HCT116 (cell line): ENCODE data around the gene FOS. TPM values are rescaled to one million over a fixed set of nuclear protein-coding genes. Genes with fewer than 3 reads are reported as not detected.

ENCODE experiments used
- ATAC-seq: fragments of 200-7000 bp; cut with Tn5 transposase; 2 replicates; pipeline ENCODE4 v1.9.1; 2020; ENCODE audit warnings: mild to moderate bottlenecking, moderate library complexity
- BruUV-seq: library from RNA; stranded (reverse); fragments of 400-500 nt; replicated peaks from 2 replicates; lab custom pipeline; 2021; lab: Mats Ljungman, UMichigan
- CTCF ChIA-PET: fragments of 300-600 bp; sonication (Branson Sonifier 250); formaldehyde crosslinking; loops from one replicate; lab custom pipeline; 2021; ENCODE audit warnings: antibody characterized with exemption; lab: Charles Lee
- POLR2A ChIA-PET: fragments of 300-600, 350-600 bp; sonication (Branson Sonifier 250); formaldehyde crosslinking; loops from one replicate; lab custom pipeline; 2021; ENCODE audit warnings: antibody characterized with exemption; lab: Charles Lee
- RAD21 ChIA-PET, 2 experiments: fragments of 300-600 bp; sonication (Branson Sonifier 250); formaldehyde crosslinking; loops; one replicate each; lab custom pipeline; 2023; ENCODE audit warnings: low total read pairs in 2 of 2; ENCODE audit not compliant: uncharacterized antibody in 2 of 2, unreplicated experiment in 2 of 2, low non-redundant PET in 1 of 2; lab: Charles Lee
- DNase-seq: peaks from one replicate; pipeline ENCODE4 v3.0.0-alpha.2; 2010; ENCODE audit warnings: low read depth, low spot score
- H2AFZ ChIP-seq: fragments of 200-600 bp; shearing (Covaris generic), sonication (generic); 2 replicates; pipeline ENCODE4 v1.6.1; 2017; ENCODE audit warnings: low read depth, mixed run types, mixed read lengths, antibody characterized with exemption, low read length; ENCODE audit not compliant: poor library complexity, severe bottlenecking
- H3K27ac ChIP-seq: 2 replicates; pipeline ENCODE4 v1.5.1; 2012; ENCODE audit warnings: low read depth, low read length
- H3K27me3 ChIP-seq: fragments of 200-600 bp; sonication (generic); 2 replicates; pipeline ENCODE4 v1.6.1; 2016; ENCODE audit warnings: mixed run types, low read length, mixed read lengths; ENCODE audit not compliant: insufficient read depth
- H3K36me3 ChIP-seq, 2 experiments: fragments of 200-500 bp in 1 of 2; fragments of 200-600 bp in 1 of 2; sonication (Bioruptor generic) in 1 of 2; sonication (generic) in 1 of 2; 2 replicates each; pipeline versions ENCODE4 v1.5.1 to v1.6.1; 2014 to 2016; ENCODE audit warnings: low read length in 2 of 2, inconsistent platforms in 1 of 2, mixed read lengths in 1 of 2, mixed run types in 1 of 2; ENCODE audit not compliant: insufficient read depth in 2 of 2, control insufficient read depth in 1 of 2
- H3K4me1 ChIP-seq, 2 experiments: fragments of 200-600 bp in 1 of 2; sonication (generic) in 1 of 2; 2 replicates each; pipeline versions ENCODE4 v1.5.1 to v1.6.1; 2012 to 2017; ENCODE audit warnings: low read length in 2 of 2, inconsistent platforms in 1 of 2, mild to moderate bottlenecking in 1 of 2, mixed read lengths in 1 of 2, mixed run types in 1 of 2, moderate library complexity in 1 of 2; ENCODE audit not compliant: insufficient read depth in 2 of 2, control insufficient read depth in 1 of 2
- H3K4me2 ChIP-seq: fragments of 200-600 bp; sonication (generic); 2 replicates; pipeline ENCODE4 v1.6.1; 2017; ENCODE audit warnings: mixed run types, low read length, mixed read lengths
- H3K4me3 ChIP-seq, 2 experiments: fragments of 200-600 bp in 1 of 2; sonication (generic) in 1 of 2; replicated peaks in 1 of 2; 2 replicates each; pipeline ENCODE4 v1.5.1; 2011 to 2016; ENCODE audit warnings: low read length in 2 of 2, control low read depth in 1 of 2, low read depth in 1 of 2, mild to moderate bottlenecking in 1 of 2, mixed read lengths in 1 of 2, mixed run types in 1 of 2
- H3K79me2 ChIP-seq: fragments of 200-600 bp; sonication (generic); 2 replicates; pipeline ENCODE4 v1.6.1; 2017; ENCODE audit warnings: mild to moderate bottlenecking, mixed run types, low read length, moderate library complexity, mixed read lengths; ENCODE audit not compliant: insufficient read depth
- H3K9ac ChIP-seq: fragments of 200-600 bp; sonication (generic); 2 replicates; pipeline ENCODE4 v1.6.1; 2016; ENCODE audit warnings: low read length, mixed read lengths
- H3K9me2 ChIP-seq: fragments of 200-600 bp; sonication (generic), shearing (Covaris generic); 2 replicates; pipeline ENCODE4 v1.6.1; 2017; ENCODE audit warnings: mixed run types, mild to moderate bottlenecking, moderate library complexity; ENCODE audit not compliant: insufficient read depth
- H3K9me3 ChIP-seq, 2 experiments: fragments of 200-500 bp in 1 of 2; fragments of 200-600 bp in 1 of 2; sonication (Bioruptor generic) in 1 of 2; sonication (generic) in 1 of 2; 2 replicates each; pipeline ENCODE4 v1.6.1; 2014 to 2017; ENCODE audit warnings: low read length in 2 of 2, mixed read lengths in 2 of 2, inconsistent platforms in 1 of 2, low read depth in 1 of 2, mild to moderate bottlenecking in 1 of 2, mixed run types in 1 of 2, moderate library complexity in 1 of 2; ENCODE audit not compliant: control insufficient read depth in 1 of 2, insufficient read depth in 1 of 2
- H4K20me1 ChIP-seq: fragments of 200-600 bp; sonication (generic), shearing (Covaris generic); 2 replicates; pipeline ENCODE4 v1.6.1; 2017; ENCODE audit warnings: mixed run types, mild to moderate bottlenecking, moderate library complexity; ENCODE audit not compliant: insufficient read depth
- CBX3 ChIP-seq: IDR thresholded peaks from 2 replicates; pipeline ENCODE4 v1.6.1; 2012; ENCODE audit warnings: low read depth
- CEBPB ChIP-seq: IDR thresholded peaks from 2 replicates; pipeline ENCODE4 v1.6.1; 2012; ENCODE audit warnings: low read depth
- EGR1 ChIP-seq: IDR thresholded peaks from 2 replicates; pipeline ENCODE4 v1.6.1; 2012; ENCODE audit warnings: low read depth
- ELF1 ChIP-seq: IDR thresholded peaks from 2 replicates; pipeline ENCODE4 v1.6.1; 2012; ENCODE audit warnings: low read depth, borderline replicate concordance
- EZH2 ChIP-seq: fragments of 200-600 bp; sonication (generic); IDR thresholded peaks from 2 replicates; pipeline ENCODE4 v1.6.1; 2017; ENCODE audit warnings: antibody characterized with exemption, mixed run types
- EZH2phosphoT487 ChIP-seq: fragments of 200-600 bp; IDR thresholded peaks from 2 replicates; pipeline ENCODE4 v1.6.1; 2018; ENCODE audit warnings: antibody characterized with exemption, borderline replicate concordance
- FOSL1 ChIP-seq: IDR thresholded peaks from 2 replicates; pipeline ENCODE4 v1.6.1; 2012; ENCODE audit warnings: low read depth
- POLR2A ChIP-seq: IDR thresholded peaks from 2 replicates; pipeline ENCODE4 v1.7.0; 2011; ENCODE audit warnings: borderline replicate concordance; ENCODE audit not compliant: insufficient read depth, insufficient read length; ENCODE audit errors: extremely low read depth
- SIN3A ChIP-seq: IDR thresholded peaks from 2 replicates; pipeline ENCODE4 v1.6.1; 2012; ENCODE audit warnings: low read depth
- SP1 ChIP-seq: IDR thresholded peaks from 2 replicates; pipeline ENCODE4 v1.6.1; 2012; ENCODE audit warnings: low read depth
- SRF ChIP-seq: IDR thresholded peaks from 2 replicates; pipeline ENCODE4 v1.6.1; 2012; ENCODE audit warnings: low read depth
- TCF7L2 ChIP-seq: IDR thresholded peaks from 2 replicates; pipeline ENCODE4 v1.7.0; 2011; ENCODE audit warnings: borderline replicate concordance, inconsistent platforms; ENCODE audit not compliant: insufficient read depth, insufficient read length; ENCODE audit errors: extremely low read depth
- ZFX ChIP-seq: fragments of 450-650 bp; IDR thresholded peaks from 2 replicates; pipeline ENCODE4 v1.6.1; 2017
- ZNF274 ChIP-seq: fragments of 200-500 bp; sonication (Bioruptor generic); IDR thresholded peaks from 2 replicates; pipeline ENCODE4 v1.6.1; 2014; ENCODE audit warnings: mild to moderate bottlenecking, low read depth, low read length, inconsistent platforms
- intact Hi-C: fragments of 100-400 bp; cut with micrococcal nuclease; formaldehyde crosslinking; loops from 2 replicates; pipeline ENCODE4 v1.10.0; 2022
- total RNA-seq: library from RNA; stranded (reverse); gene quantifications from one replicate; pipeline ENCODE4 v1.2.1, GENCODE V29; 2021; ENCODE audit not compliant: unreplicated experiment
- TF ChIP-seq, protein P1 (sequence below): IDR thresholded peaks from 2 replicates; pipeline ENCODE4 v1.6.1; 2011; ENCODE audit warnings: mild to moderate bottlenecking, low read length, moderate library complexity; ENCODE audit not compliant: insufficient replicate concordance; ENCODE audit errors: extremely low read depth
- TF ChIP-seq, protein P2 (sequence below): IDR thresholded peaks from 2 replicates; pipeline ENCODE4 v1.6.1; 2012
- TF ChIP-seq, protein P3 (sequence below): IDR thresholded peaks from 2 replicates; pipeline ENCODE4 v1.6.1; 2012
- TF ChIP-seq, protein P4 (sequence below): IDR thresholded peaks from 2 replicates; pipeline ENCODE4 v1.6.1; 2012; ENCODE audit warnings: low read depth
- TF ChIP-seq, protein P5 (sequence below), 3 experiments: fragments of 200-600 bp in 1 of 3; sonication (generic) in 1 of 3; IDR thresholded peaks in 2 of 3; conservative IDR thresholded peaks in 1 of 3; 2 replicates each; pipeline ENCODE4 v1.5.1; 2012 to 2017; ENCODE audit warnings: low read depth in 2 of 3, low read length in 2 of 3, antibody characterized with exemption in 1 of 3, borderline replicate concordance in 1 of 3, control low read depth in 1 of 3, mild to moderate bottlenecking in 1 of 3, mixed read lengths in 1 of 3, mixed run types in 1 of 3, moderate library complexity in 1 of 3; ENCODE audit not compliant: insufficient read depth in 1 of 3

Gene FOS
- total RNA-seq, 1 experiment from 2014 or later = 50.4 TPM

DNA sequence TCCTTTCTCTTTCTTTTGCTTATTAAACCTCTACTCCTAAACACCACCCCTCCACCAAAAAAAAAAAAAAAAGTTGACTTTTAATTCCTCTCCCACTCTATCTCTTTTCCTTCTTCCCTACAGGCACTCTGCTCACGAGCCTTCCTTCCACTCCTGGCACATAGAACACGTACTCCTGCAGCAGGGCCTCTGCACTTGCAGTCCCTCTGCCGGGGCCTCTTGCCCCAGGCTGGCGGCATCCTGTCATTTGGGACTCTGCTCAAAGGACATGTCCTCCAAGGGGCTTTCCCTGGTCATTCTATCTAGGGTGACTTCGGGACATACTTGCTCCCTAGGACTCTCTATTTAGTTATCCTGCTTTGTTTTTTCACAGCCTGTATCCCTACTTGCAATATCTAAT is 7.7 kb downstream of the FOS start:
- intact Hi-C loops = no loop called here
- ChIA-PET POLR2A (no interaction called here), RAD21 (no interaction called here), CTCF (no interaction called here)
- H4K20me1 ChIP-seq = no peaks in the 10 kb centered on the region
- no peak for TF ChIP-seq TCF7L2
- no peak for TF ChIP-seq EZH2phosphoT487
- no peak for TF ChIP-seq ELF1
- TF ChIP-seq, protein P1, sequence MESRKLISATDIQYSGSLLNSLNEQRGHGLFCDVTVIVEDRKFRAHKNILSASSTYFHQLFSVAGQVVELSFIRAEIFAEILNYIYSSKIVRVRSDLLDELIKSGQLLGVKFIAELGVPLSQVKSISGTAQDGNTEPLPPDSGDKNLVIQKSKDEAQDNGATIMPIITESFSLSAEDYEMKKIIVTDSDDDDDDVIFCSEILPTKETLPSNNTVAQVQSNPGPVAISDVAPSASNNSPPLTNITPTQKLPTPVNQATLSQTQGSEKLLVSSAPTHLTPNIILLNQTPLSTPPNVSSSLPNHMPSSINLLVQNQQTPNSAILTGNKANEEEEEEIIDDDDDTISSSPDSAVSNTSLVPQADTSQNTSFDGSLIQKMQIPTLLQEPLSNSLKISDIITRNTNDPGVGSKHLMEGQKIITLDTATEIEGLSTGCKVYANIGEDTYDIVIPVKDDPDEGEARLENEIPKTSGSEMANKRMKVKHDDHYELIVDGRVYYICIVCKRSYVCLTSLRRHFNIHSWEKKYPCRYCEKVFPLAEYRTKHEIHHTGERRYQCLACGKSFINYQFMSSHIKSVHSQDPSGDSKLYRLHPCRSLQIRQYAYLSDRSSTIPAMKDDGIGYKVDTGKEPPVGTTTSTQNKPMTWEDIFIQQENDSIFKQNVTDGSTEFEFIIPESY = no peak
- TF ChIP-seq, protein P2, sequence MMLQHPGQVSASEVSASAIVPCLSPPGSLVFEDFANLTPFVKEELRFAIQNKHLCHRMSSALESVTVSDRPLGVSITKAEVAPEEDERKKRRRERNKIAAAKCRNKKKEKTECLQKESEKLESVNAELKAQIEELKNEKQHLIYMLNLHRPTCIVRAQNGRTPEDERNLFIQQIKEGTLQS = no peak
- TF ChIP-seq, protein P3, sequence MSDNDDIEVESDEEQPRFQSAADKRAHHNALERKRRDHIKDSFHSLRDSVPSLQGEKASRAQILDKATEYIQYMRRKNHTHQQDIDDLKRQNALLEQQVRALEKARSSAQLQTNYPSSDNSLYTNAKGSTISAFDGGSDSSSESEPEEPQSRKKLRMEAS = no peak
- TF ChIP-seq SIN3A = no peak
- TF ChIP-seq SRF = no peak
- TF ChIP-seq EZH2 = no peak
- TF ChIP-seq, protein P4, sequence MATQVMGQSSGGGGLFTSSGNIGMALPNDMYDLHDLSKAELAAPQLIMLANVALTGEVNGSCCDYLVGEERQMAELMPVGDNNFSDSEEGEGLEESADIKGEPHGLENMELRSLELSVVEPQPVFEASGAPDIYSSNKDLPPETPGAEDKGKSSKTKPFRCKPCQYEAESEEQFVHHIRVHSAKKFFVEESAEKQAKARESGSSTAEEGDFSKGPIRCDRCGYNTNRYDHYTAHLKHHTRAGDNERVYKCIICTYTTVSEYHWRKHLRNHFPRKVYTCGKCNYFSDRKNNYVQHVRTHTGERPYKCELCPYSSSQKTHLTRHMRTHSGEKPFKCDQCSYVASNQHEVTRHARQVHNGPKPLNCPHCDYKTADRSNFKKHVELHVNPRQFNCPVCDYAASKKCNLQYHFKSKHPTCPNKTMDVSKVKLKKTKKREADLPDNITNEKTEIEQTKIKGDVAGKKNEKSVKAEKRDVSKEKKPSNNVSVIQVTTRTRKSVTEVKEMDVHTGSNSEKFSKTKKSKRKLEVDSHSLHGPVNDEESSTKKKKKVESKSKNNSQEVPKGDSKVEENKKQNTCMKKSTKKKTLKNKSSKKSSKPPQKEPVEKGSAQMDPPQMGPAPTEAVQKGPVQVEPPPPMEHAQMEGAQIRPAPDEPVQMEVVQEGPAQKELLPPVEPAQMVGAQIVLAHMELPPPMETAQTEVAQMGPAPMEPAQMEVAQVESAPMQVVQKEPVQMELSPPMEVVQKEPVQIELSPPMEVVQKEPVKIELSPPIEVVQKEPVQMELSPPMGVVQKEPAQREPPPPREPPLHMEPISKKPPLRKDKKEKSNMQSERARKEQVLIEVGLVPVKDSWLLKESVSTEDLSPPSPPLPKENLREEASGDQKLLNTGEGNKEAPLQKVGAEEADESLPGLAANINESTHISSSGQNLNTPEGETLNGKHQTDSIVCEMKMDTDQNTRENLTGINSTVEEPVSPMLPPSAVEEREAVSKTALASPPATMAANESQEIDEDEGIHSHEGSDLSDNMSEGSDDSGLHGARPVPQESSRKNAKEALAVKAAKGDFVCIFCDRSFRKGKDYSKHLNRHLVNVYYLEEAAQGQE = no peak
- TF ChIP-seq CBX3 = no peak
- no peak for TF ChIP-seq ZFX
- TF ChIP-seq POLR2A = no peak
- TF ChIP-seq, protein P5, sequence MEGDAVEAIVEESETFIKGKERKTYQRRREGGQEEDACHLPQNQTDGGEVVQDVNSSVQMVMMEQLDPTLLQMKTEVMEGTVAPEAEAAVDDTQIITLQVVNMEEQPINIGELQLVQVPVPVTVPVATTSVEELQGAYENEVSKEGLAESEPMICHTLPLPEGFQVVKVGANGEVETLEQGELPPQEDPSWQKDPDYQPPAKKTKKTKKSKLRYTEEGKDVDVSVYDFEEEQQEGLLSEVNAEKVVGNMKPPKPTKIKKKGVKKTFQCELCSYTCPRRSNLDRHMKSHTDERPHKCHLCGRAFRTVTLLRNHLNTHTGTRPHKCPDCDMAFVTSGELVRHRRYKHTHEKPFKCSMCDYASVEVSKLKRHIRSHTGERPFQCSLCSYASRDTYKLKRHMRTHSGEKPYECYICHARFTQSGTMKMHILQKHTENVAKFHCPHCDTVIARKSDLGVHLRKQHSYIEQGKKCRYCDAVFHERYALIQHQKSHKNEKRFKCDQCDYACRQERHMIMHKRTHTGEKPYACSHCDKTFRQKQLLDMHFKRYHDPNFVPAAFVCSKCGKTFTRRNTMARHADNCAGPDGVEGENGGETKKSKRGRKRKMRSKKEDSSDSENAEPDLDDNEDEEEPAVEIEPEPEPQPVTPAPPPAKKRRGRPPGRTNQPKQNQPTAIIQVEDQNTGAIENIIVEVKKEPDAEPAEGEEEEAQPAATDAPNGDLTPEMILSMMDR (IDR thresholded peaks at IDR 0.05 in 2 of 3, conservative IDR thresholded peaks at IDR 0.05 in 1 of 3; ENCODE audit: borderline replicate concordance in 1 of 3, insufficient read depth in 1 of 3, low read depth in 2 of 3, low read length in 2 of 3) = no peak
- no peak for TF ChIP-seq ZNF274
- no peak for TF ChIP-seq SP1
- TF ChIP-seq FOSL1 = no peak
- TF ChIP-seq EGR1 = no peak
- TF ChIP-seq CEBPB = no peak
- DNase-seq (no peak), ATAC-seq (no peak)
- no peaks in the 10 kb centered on the region for H3K79me2 ChIP-seq
- no peak overlapping the region for H3K27ac ChIP-seq
- no peak overlapping the region for H3K9ac ChIP-seq
- no peaks in the 10 kb centered on the region for H3K9me3 ChIP-seq
- no TSS peak for BruUV-seq
- H3K4me3 ChIP-seq = no peak overlapping the region
- H2AFZ ChIP-seq = no peak overlapping the region
- no peak overlapping the region for H3K4me2 ChIP-seq
- H3K9me2 ChIP-seq = no peaks in the 10 kb centered on the region
- peaks cover 5% of the 10 kb centered on the region in 2 experiments; a peak in 2 of 4 replicates for H3K36me3 ChIP-seq
- H3K4me1 ChIP-seq = peaks cover 0 to 3% of the 10 kb centered on the region in 2 experiments; a peak in 1 of 4 replicates
- H3K27me3 ChIP-seq = no peaks in the 10 kb centered on the region
